ENCODE measurements around the gene MAD1L1. TPM values are rescaled to one million over a fixed set of nuclear protein-coding genes. Genes with fewer than 3 reads are reported as not detected.

Gene MAD1L1
- total and polyA plus RNA-seq, 2 of the 13 experiments (the other 11 are each of a cell fraction or from before 2014, with no cell fraction given) = 17.4 to 64.7 TPM

DNA sequence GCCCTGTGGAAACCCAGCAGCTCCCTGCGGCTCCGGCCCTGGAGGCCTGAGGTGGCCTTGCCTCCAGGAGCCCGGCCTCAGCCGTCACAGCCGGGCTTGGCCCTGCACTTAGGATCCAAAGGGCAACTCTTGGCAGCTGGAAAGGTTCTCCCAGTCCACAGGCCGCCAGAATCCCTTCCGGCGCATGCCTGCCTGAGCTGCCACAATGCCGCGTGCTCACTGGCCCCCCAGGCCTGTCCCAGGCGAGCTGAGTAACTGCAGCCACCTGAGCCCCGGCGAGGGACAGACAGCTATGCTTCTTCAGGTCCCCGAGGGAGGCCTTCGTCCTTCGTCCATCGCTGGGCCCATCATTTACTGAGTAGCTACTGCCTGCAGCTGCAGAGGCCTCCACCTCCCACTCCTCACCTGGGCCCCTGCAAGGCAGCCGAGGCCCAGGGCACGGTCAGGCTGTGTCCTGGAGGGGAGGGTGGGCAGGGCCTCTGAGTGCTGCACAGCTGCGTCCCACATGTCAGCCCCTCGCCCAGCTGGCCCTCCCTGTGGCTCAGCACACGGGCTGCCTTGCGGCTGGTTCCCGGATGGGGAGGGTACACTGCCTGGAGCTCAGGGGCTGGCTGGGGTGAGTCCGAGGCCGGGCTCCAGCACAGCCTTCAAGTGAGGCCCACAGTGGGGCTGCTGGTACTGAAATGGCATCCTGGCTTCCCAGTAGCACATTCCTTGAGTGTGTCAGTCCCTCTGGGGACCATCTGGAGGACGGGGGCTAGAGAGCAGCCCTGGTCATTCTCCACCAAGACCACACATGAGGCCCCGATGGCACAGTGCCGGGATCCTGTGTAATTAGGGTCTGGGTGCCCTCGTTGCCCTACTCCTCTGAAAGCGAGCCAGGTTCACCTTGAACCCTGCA, 390.2 kb downstream of the MAD1L1 start (continued):
- TF ChIP-seq ZNF652 (CRISPR knock-in tag; IDR thresholded peaks at IDR 0.05; ENCODE audit: borderline replicate concordance, low read depth) (no peak), BRD4 (CRISPR knock-in tag; IDR thresholded peaks at IDR 0.05) (no peak), ZZZ3 (CRISPR knock-in tag; IDR thresholded peaks at IDR 0.05; ENCODE audit: borderline replicate concordance) (no peak), CBX2 (IDR thresholded peaks at IDR 0.05; ENCODE audit: low read depth, low read length) (no peak), CBX2 (CRISPR knock-in tag; IDR thresholded peaks at IDR 0.05; ENCODE audit: low read depth) (no peak), ZNF724P (CRISPR knock-in tag; IDR thresholded peaks at IDR 0.05; ENCODE audit: borderline replicate concordance) (no peak), PHB2 (IDR thresholded peaks at IDR 0.05; ENCODE audit: partially characterized antibody) (no peak), MAF1 (CRISPR knock-in tag; IDR thresholded peaks at IDR 0.05; ENCODE audit: borderline replicate concordance) (no peak), HNRNPH1 (optimal IDR thresholded peaks at IDR 0.05; ENCODE audit: low read depth, low read length) (no peak), THYN1 (CRISPR knock-in tag; IDR thresholded peaks at IDR 0.05; ENCODE audit: borderline replicate concordance, low read depth) (no peak), DR1 (CRISPR knock-in tag; IDR thresholded peaks at IDR 0.05) (no peak), REXO4 (CRISPR knock-in tag; IDR thresholded peaks at IDR 0.05; ENCODE audit: borderline replicate concordance) (no peak), NFKBIZ (CRISPR knock-in tag; IDR thresholded peaks at IDR 0.05) (no peak), MYC (CRISPR knock-in tag; IDR thresholded peaks at IDR 0.05; ENCODE audit: borderline replicate concordance) (peak; percentile 77), ZNF530 (CRISPR knock-in tag; IDR thresholded peaks at IDR 0.05; ENCODE audit: low read depth) (no peak)
- TF ChIP-seq, protein P1, sequence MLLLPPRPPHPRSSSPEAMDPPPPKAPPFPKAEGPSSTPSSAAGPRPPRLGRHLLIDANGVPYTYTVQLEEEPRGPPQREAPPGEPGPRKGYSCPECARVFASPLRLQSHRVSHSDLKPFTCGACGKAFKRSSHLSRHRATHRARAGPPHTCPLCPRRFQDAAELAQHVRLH (CRISPR knock-in tag; IDR thresholded peaks at IDR 0.05; ENCODE audit: borderline replicate concordance, low read depth) = no peak
- TF ChIP-seq, protein P2, sequence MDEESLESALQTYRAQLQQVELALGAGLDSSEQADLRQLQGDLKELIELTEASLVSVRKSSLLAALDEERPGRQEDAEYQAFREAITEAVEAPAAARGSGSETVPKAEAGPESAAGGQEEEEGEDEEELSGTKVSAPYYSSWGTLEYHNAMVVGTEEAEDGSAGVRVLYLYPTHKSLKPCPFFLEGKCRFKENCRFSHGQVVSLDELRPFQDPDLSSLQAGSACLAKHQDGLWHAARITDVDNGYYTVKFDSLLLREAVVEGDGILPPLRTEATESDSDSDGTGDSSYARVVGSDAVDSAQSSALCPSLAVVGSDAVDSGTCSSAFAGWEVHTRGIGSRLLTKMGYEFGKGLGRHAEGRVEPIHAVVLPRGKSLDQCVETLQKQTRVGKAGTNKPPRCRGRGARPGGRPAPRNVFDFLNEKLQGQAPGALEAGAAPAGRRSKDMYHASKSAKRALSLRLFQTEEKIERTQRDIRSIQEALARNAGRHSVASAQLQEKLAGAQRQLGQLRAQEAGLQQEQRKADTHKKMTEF (CRISPR knock-in tag; IDR thresholded peaks at IDR 0.05) = peak; percentile 54; the same call in 1 of the 2 replicates
- TF ChIP-seq, protein P3, sequence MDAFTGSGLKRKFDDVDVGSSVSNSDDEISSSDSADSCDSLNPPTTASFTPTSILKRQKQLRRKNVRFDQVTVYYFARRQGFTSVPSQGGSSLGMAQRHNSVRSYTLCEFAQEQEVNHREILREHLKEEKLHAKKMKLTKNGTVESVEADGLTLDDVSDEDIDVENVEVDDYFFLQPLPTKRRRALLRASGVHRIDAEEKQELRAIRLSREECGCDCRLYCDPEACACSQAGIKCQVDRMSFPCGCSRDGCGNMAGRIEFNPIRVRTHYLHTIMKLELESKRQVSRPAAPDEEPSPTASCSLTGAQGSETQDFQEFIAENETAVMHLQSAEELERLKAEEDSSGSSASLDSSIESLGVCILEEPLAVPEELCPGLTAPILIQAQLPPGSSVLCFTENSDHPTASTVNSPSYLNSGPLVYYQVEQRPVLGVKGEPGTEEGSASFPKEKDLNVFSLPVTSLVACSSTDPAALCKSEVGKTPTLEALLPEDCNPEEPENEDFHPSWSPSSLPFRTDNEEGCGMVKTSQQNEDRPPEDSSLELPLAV (CRISPR knock-in tag; conservative IDR thresholded peaks at IDR 0.05; ENCODE audit: low read depth) = no peak
- TF ChIP-seq, protein P4, sequence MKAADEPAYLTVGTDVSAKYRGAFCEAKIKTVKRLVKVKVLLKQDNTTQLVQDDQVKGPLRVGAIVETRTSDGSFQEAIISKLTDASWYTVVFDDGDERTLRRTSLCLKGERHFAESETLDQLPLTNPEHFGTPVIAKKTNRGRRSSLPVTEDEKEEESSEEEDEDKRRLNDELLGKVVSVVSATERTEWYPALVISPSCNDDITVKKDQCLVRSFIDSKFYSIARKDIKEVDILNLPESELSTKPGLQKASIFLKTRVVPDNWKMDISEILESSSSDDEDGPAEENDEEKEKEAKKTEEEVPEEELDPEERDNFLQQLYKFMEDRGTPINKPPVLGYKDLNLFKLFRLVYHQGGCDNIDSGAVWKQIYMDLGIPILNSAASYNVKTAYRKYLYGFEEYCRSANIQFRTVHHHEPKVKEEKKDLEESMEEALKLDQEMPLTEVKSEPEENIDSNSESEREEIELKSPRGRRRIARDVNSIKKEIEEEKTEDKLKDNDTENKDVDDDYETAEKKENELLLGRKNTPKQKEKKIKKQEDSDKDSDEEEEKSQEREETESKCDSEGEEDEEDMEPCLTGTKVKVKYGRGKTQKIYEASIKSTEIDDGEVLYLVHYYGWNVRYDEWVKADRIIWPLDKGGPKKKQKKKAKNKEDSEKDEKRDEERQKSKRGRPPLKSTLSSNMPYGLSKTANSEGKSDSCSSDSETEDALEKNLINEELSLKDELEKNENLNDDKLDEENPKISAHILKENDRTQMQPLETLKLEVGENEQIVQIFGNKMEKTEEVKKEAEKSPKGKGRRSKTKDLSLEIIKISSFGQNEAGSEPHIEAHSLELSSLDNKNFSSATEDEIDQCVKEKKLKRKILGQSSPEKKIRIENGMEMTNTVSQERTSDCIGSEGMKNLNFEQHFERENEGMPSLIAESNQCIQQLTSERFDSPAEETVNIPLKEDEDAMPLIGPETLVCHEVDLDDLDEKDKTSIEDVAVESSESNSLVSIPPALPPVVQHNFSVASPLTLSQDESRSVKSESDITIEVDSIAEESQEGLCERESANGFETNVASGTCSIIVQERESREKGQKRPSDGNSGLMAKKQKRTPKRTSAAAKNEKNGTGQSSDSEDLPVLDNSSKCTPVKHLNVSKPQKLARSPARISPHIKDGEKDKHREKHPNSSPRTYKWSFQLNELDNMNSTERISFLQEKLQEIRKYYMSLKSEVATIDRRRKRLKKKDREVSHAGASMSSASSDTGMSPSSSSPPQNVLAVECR (CRISPR knock-in tag; IDR thresholded peaks at IDR 0.05; ENCODE audit: borderline replicate concordance) = peak; percentile 68; the same call in 1 of the 2 replicates
- TF ChIP-seq, protein P5, sequence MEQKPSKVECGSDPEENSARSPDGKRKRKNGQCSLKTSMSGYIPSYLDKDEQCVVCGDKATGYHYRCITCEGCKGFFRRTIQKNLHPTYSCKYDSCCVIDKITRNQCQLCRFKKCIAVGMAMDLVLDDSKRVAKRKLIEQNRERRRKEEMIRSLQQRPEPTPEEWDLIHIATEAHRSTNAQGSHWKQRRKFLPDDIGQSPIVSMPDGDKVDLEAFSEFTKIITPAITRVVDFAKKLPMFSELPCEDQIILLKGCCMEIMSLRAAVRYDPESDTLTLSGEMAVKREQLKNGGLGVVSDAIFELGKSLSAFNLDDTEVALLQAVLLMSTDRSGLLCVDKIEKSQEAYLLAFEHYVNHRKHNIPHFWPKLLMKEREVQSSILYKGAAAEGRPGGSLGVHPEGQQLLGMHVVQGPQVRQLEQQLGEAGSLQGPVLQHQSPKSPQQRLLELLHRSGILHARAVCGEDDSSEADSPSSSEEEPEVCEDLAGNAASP (CRISPR knock-in tag; IDR thresholded peaks at IDR 0.05; ENCODE audit: borderline replicate concordance) = peak; percentile 56; the same call in 1 of the 2 replicates

Data from HepG2 (cell line).